Dermis blood vessel endothelial cell (primary cell): ENCODE data around the gene SIGLEC7. TPM values are rescaled to one million over a fixed set of nuclear protein-coding genes. Genes with fewer than 3 reads are reported as not detected.
"Not testable (repeated sequence)": the region's sequence is repeated elsewhere in the genome, so short reads cannot be mapped to it uniquely, and the experiment has no call there.

ENCODE experiments used
- DNase-seq: peaks from one replicate; pipeline ENCODE4 v3.0.0; 2010
- total RNA-seq: library from RNA; depleted of rRNA; stranded (reverse); fragments of >200 nt; gene quantifications from 2 replicates; pipeline ENCODE4 v1.2.3, GENCODE V29; 2014

The SIGLEC7 gene
- total RNA-seq, 1 donor from 2014 or later = not detected

- no peak for DNase-seq
These were observed 2.6 kb upstream of the SIGLEC7 start for GRCh38 chr19:51139299-51140014.

GRCh38 chr19:51140441-51140840, 1.7 kb upstream of the SIGLEC7 start:
- no peak for DNase-seq

- no peak for DNase-seq
These were observed 920 bp upstream of the SIGLEC7 start for GRCh38 chr19:51141181-51141580.

DNA sequence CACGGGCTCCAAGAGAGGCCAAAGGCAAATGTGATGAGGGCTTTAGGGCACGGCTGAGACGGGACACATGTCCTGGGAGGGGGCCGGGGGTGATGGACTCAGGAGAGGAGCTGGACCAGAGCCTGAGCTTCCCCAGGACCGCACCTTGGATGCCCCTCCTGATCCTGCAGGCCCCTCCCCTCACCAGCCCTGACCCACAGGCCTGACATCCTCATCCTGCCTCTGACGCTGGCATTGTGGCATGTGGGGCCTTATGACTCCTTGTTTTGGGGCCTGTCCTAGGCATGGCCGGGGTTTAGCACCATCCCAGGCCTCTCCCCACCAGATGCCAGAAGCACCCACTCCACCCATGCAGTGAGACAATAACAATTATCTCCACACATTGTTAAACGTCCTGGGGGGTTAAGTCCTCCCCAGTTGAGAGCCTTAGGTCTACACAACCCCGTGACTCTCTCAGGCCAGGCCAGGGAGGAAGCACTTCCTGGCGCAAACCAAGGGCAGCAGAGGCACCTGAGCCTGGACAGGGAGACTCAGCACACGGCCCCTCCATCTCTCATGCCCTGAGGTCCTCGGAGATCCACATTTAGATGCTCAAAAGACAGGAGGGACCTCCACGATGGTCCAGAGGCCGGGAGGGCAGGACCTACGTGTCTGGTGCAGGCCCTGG, 841 bp downstream of the SIGLEC7 start:
- not testable (repeated sequence) for DNase-seq

- no peak for DNase-seq
These were observed 1.4 kb downstream of the SIGLEC7 start for GRCh38 chr19:51143486-51143885.

DNA sequence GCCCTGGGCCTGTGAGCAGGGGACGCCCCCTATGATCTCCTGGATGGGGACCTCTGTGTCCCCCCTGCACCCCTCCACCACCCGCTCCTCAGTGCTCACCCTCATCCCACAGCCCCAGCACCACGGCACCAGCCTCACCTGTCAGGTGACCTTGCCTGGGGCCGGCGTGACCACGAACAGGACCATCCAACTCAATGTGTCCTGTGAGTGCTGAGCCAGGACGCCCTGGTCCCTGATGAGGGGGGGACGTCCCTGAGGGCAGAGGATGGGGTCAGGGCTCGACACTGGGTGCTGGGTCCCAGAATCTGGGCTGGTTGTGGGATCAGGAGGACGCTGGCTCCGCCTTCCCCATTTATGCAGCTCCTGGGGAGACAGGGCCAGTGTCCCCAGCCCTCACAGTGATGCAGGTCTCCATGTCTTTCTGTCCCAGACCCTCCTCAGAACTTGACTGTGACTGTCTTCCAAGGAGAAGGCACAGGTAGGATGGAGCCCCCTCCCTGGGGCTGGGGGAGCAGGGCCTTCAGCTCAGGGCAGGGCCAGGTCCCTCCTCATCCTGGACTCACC, 2.5 kb downstream of the SIGLEC7 start:
- DNase-seq = no peak

GRCh38 chr19:51145916-51146493, 3.9 kb downstream of the SIGLEC7 start:
- DNase-seq = no peak

DNA sequence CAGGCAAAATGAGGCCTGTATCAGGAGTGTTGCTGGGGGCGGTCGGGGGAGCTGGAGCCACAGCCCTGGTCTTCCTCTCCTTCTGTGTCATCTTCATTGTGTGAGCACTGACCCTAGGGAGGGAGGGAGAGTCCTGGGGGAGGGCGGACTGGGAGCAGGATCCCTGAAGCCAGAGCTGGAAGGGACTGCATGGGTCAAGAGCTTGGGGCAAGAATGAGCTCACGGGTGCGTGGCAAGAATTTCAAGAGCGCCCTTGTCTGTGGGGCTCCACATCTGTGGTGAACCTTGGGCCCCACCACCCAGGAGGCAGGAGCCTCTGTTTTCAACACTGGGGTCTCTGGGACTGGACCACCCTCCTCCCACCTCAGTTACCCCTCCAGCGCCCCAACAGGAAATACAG, 4.7 kb downstream of the SIGLEC7 start:
- no peak for DNase-seq

DNA sequence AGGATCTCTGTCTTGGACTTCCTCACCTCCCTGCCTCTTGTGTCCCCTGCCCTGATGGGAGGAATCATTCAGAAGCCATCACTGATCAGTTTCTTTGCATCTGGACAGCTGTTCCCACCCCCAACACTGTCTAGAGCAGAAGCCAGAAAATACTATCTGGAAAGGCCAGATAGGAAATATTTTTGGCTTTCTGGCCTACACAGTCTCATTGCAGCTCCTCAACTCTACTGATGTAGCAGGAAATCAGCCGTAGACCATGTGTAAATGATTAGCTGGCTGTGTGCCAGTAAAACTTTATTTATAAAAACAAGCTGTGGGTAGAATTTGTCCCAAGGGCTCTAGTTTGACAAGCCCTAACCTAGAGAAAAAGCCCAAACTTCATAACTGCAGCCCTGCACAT, 5.6 kb downstream of the SIGLEC7 start:
- DNase-seq = no peak

DNA sequence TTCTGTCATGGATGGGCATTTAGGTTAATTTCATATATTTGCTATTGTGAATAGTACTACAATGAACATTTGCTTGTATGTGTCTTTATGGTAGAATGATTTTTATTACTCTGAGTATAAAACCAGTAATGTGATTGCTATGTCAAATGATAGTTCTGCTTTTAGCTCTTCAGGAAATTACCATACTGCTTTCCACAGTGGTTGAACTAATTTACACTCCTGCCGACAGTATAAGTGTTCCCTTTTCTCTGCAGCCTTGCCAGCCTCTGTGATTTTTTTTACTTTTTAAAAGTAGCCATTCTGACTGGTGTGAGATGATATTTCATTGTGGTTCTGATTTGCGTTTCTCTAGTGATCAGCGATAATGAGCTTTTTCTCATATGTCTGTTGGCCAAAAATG, 6.5 kb downstream of the SIGLEC7 start:
- DNase-seq = no peak

DNA sequence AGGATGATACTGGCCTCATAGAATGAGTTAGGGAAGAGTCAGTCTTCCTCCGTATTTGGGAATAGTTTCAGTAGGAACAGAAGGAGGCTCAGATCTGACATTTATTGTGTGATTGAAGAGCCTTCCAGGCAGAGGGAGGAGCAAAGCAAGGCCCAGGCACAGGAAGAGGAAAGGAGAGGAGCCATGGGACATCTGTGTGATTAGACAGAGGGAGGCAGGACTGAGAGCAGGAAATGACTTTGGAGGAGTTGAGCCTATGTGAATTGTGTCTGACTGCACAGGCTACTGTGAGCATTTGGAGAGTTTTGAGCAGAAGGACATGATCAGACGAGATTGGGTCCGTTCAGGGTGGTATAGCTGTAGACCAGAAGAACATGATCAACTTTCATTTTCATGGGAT, 8.5 kb downstream of the SIGLEC7 start:
- DNase-seq = no peak

DNA sequence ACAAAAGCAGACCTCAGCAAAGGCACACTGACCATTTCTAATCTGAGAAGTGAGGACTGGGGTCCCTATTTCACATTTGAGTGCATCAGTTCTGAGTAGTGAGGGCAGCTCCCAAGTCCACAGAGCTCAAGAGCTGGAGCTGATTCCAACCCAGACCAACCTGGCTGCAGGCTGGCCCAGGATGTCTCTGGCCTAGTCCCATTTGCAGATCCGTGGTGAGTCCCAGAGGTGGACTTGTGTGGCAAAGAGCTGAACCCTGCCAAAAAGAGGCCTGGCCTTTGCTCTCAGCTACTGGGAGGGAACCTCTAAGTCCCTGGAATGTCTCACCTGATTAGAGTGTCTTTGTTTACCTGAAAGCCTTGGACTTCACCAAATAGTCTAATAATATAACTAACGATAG, 14.6 kb downstream of the SIGLEC7 start:
- DNase-seq = no peak

GRCh38 chr19:51157265-51157664, 15.2 kb downstream of the SIGLEC7 start:
- DNase-seq = no peak

DNA sequence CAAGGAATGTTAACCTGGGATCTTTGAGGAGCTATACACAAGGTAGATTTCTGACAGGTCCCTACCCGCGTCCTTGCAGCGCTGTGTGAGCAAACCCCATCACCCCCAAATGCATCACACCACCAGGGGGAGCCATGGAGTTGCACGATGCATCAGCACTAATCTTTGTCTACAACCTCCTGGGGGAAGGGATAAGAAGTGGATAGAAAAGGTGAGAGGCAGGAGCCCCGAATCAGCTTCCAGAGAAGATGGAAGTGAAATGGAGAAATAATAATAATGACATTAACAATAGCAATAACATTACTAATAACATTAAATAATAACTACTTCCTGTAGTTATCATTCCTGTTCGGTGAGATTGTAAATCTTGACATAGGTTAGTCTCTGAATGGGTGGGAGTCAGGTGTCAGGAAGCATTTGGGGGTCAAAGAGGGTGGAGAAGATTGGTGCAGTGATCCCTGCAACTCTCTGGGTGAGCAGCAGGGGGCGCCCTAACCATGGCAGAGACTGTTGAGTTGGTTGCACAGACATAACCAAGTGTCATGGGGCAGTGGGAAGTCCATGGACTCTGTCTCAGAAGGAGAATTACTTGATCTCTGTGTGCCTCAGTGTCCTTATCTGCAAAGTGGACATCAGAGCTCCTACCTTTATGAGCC, 16.5 kb downstream of the SIGLEC7 start:
- peak; percentile 65 for DNase-seq

DNA sequence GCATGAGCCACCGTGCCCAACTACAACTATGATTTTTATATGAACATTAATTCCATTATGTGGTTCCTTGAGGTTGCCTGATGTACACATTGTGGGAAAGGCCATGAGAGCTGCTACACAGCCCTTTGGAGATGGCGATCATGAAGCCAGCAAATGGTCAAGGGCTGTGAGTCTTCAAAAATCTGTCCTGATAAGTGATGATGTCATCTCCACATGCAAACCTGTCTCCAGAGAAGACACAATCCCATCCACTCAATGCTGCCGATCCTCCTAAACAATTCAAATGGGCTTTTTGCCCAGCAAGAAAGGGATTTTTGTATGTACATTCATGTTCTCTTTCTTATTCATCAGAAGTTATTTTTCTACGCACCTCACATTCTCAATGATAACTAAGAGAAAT, 17.6 kb downstream of the SIGLEC7 start:
- no peak for DNase-seq

GRCh38 chr19:51161266-51161665, 19.2 kb downstream of the SIGLEC7 start:
- no peak for DNase-seq

GRCh38 chr19:51161867-51162496, 19.9 kb downstream of the SIGLEC7 start:
- no peak for DNase-seq

DNA sequence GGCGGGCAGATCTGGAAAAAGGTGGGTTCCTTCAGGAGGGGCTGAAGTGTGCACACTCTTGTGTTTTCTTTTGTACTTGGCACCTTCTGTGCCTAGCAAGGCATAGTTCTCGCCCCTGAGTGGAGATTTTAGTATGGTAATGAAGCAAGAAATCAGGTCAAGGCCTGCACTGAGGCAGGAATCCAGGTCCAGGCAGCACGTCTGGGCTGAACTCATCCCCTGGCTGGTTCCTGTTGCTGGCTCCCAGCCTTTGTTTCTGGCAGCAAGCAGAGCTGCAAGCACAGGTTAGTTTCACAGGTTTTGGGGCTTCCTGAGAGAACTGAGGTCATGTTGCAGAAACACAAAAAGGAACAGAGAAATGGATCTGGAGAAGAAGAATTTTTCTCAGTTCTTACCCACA, 21.2 kb downstream of the SIGLEC7 start:
- DNase-seq = no peak

DNA sequence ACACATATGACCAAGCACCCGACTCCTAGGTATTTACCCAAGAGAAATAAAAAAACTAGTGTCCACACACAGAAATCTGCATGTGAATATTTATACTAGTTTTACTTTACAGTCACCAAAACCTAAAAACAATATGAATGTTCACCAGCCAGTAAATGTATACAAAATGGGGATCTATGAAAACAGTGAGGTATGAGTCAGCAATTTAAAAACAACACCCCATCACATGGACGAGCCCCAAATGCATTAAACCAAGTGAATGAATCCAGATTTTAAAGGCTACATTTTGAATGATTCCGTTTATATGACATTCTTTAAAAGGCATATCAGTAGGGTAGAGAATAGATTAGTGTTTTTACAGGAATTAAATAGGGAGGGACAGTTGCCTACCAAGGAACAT, 22.1 kb downstream of the SIGLEC7 start:
- no peak for DNase-seq

GRCh38 chr19:51166846-51167490, 24.9 kb downstream of the SIGLEC7 start:
- no peak for DNase-seq

DNA sequence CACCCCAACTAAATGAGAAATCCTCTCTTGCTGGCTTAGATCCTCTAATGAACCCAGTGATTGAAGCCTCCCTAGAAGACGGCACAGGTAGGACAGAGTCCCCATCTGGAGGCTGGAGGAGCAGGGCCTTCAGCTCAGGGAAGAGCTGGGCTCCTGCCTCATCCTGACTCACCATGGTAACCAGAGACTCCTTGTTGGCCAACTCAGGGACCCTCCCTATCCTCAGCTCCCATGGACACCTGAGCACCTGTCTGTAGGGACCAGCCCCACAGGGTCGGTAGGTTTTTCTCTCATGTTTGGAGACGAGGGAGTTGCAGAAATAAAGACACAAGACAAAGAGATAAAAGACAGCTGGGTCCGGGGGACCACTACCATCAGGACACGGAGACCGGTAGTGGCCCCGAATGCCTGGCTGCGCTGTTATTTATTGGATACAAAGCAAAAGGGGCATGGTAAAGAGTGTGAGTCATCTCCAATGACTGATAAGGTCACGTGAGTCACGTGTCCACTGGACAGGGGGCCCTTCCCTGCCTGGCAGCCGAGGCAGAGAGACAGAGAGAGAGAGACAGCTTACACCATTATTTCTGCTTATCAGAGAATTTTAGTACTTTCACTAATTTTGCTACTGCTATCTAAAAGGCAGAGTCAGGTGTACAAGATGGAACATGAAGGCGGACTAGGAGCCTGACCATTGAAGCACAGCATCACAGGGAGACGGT, 26.6 kb downstream of the SIGLEC7 start:
- DNase-seq = no peak
